ENCODE measurements around the gene ARHGAP23.

ARHGAP23 gene, protein sequence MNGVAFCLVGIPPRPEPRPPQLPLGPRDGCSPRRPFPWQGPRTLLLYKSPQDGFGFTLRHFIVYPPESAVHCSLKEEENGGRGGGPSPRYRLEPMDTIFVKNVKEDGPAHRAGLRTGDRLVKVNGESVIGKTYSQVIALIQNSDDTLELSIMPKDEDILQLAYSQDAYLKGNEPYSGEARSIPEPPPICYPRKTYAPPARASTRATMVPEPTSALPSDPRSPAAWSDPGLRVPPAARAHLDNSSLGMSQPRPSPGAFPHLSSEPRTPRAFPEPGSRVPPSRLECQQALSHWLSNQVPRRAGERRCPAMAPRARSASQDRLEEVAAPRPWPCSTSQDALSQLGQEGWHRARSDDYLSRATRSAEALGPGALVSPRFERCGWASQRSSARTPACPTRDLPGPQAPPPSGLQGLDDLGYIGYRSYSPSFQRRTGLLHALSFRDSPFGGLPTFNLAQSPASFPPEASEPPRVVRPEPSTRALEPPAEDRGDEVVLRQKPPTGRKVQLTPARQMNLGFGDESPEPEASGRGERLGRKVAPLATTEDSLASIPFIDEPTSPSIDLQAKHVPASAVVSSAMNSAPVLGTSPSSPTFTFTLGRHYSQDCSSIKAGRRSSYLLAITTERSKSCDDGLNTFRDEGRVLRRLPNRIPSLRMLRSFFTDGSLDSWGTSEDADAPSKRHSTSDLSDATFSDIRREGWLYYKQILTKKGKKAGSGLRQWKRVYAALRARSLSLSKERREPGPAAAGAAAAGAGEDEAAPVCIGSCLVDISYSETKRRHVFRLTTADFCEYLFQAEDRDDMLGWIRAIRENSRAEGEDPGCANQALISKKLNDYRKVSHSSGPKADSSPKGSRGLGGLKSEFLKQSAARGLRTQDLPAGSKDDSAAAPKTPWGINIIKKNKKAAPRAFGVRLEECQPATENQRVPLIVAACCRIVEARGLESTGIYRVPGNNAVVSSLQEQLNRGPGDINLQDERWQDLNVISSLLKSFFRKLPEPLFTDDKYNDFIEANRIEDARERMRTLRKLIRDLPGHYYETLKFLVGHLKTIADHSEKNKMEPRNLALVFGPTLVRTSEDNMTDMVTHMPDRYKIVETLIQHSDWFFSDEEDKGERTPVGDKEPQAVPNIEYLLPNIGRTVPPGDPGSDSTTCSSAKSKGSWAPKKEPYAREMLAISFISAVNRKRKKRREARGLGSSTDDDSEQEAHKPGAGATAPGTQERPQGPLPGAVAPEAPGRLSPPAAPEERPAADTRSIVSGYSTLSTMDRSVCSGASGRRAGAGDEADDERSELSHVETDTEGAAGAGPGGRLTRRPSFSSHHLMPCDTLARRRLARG (N-terminal part only)

DNA sequence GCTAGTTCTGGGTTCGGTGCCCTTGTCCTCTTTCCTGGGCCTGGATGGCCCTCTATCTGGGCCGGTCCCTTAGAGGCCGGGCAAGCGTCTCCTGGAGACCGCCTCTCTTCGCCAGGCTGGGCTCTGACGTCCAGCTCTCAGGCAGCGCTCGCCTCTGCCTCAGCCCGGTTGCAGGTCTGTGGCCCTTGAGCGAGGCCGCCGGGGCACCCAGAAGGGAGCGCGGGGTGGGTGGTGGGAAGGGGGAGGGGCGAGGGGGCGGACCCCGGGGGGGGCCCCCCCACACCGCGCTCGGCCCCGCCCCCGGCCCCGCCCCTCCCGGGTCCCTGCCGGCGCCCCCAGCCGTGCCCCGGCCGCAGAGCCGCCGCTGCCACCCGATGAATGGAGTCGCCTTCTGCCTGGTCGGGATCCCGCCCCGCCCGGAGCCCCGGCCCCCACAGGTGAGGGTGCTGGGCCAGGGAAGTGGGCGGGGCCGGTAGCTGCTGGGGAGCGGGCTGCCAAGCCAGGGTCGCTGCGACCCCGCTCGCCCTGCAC, at the start of gene ARHGAP23:
Gene ARHGAP23, plus strand, starts transcription at position 353 of the 531 bp plus-strand sequence. Its CDS starts 22 bp downstream, at position 375.
- DNase-seq (ENCODE audit: low spot score), result peak; percentile 86

- DNase-seq (ENCODE audit: low spot score), result no peak
These were observed 48.8 kb upstream of the ARHGAP23 start for GRCh38 chr17:38379448-38379847.

- no peak for DNase-seq (ENCODE audit: low spot score)
These were observed 33.2 kb upstream of the ARHGAP23 start for GRCh38 chr17:38395090-38395489.

DNA sequence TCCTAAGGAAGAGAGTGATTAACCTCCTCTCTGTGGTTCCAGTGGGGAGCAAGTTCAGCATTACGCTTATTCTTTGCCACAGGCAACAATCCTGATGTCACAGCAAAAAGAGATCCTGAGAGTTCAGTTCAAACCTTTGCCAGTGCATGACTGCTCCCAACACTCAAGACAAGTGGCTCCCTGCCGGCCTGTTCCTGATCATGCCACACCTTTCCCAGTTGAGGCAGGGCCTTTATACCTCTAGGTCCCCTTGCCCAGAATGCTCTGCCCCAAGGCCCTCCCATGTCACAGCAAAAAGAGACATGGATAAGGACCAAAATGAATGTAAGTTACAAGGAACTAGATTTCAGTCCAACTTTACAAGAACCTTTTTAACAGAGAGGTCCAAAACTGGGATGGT, 31.0 kb upstream of the ARHGAP23 start:
- DNase-seq (ENCODE audit: low spot score), result no peak

DNA sequence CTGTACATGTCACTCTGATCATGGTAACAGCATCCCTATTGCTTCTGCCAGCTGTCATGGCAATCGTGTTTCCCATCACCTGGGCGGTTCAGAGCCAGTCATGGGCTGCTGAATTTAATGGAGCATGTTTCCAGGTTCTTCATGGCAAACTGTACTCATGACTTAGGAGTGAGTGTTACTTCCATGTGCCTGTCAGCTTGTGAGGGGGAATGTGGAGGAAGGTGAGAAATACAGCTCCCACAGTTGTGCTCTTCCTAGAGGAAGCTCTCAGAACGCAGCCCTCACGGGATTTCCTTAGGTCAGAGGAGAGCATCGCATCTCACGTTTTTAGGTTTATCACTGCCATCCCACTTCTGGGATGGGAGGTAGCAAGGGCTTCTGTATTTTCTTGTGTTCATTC, 28.0 kb upstream of the ARHGAP23 start:
- no peak for DNase-seq (ENCODE audit: low spot score)

DNA sequence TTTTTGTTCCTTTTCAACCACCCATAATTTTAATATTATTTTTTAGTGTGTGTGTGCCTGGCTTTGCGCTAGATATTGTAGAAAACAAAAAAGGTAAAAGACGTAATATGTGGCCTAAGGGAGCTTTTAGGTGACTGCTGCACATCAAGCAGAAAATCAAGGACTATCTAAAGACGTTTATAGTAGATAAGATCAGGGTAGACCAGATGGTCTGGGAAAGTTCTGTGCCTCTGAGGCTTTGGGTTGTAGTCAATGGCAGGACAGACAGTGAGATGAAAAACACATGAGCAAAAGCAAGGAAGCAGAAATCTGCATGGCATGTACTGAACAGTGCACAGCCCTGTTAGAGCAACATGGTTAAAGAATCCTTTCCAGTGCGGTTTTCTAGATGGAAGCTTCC, 26.8 kb upstream of the ARHGAP23 start:
- DNase-seq (ENCODE audit: low spot score), result no peak

- DNase-seq (ENCODE audit: low spot score), result no peak
These were observed 25.4 kb upstream of the ARHGAP23 start for GRCh38 chr17:38402897-38403296.

- peak; percentile 60 for DNase-seq (ENCODE audit: low spot score)
These were observed 24.8 kb upstream of the ARHGAP23 start for GRCh38 chr17:38403491-38403890.

- DNase-seq (ENCODE audit: low spot score), result no peak
These were observed 23.9 kb upstream of the ARHGAP23 start for GRCh38 chr17:38404174-38404943.

DNA sequence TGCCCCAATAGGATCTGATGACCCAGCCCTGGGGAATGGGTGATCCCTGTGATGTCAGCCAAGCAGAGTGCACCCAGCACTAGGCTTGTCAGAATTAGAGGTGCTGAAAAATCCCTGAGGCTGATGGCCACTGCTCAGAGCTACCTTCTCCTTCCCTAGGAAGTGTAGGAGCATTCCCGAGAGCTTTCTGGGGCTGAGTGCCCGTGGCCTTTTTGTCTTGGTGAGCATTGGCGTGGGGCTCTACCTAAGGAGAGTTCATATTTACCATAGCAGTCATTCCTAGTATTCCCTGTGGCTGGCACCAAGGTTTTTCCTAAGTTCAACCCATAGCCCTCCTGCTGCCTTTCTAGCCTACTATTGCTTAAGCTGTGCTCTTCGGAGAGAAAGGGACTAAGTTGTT, 22.6 kb upstream of the ARHGAP23 start:
- DNase-seq (ENCODE audit: low spot score), result no peak

- no peak for DNase-seq (ENCODE audit: low spot score)
These were observed 18.1 kb upstream of the ARHGAP23 start for GRCh38 chr17:38410201-38410600.

DNA sequence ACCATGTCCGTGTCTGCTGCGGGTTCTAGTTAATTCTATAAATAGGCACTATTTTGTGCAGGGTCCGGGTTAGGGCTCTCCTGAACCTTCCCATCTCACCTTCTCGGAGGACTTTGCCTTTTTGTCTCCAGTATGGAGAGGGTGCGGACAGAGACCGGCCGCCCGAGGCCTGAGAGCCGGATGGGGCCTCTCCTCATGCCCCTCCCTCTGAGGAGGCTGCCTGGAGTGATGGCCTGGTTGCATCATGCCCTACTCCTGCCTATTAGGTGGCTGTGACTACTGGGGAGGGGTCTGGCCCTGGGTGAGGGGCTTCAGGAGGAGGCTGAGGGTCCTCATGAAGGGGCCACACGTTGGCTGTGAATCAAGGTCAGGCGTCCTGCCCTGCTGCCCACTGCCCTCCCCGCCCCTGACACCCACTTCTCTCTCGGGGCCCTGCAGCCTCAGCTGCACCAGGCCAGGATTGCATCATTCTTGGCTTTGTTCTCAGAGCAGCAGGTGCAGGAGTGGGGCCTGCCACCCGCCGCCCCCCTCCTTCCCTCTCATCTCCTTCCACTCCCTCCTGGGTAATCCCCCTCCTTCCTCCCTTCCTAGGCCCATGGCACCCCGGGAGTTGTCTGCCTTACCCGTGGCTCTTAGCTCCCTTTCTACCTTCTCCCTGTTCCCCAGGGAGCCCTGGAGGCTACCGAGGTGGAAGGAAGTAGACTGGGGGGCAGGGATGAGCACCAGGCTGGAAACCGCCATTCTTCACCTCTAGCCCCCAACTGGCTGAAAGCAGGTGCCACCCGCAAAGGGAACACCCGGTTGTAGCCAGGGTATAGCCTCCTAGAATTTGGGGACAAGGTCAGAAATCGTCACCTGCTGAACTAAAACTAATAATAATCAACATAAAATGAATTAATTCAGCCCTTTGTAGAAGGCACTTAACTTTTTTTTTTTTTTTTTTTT, 12.7 kb upstream of the ARHGAP23 start:
- DNase-seq (ENCODE audit: low spot score), result peak; percentile 93

- DNase-seq (ENCODE audit: low spot score), result no peak
These were observed 11.4 kb upstream of the ARHGAP23 start for GRCh38 chr17:38416840-38417209.

DNA sequence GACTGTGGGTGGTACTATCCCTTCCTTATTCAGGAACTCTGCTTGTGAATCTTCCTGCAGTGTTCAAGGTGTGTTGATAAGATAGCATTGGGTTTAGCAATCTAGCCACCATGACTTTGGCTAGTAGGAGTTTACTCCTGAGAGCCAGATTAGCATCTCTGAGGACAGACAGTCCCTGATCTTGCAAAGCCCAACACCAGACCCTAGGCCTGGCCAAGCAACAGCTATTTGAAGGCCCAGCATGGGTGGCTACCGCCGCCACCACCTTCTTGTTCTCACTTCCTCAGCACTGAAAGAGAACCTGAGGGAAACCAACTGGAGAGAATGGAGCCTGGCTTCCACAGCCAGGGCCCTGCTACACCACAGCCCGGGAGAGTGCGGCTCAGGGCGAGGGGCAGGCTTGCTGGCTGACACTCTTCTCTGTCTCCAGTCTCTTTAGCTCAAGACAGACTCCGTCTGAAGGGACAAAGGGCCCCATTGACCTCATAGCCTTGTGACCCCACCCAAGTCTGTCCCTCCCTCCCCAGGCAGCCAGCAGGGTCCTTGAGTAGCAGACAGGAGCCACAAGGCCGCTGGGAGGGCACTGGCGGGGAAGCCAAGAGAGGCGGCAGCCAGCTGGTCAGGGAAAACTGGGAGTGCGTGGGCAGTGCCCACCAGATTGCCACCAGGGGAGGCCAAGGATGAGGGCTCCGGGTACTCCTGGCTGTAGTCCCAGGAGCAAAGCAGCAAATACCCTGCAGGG, 10.9 kb upstream of the ARHGAP23 start:
- no peak for DNase-seq (ENCODE audit: low spot score)

DNA sequence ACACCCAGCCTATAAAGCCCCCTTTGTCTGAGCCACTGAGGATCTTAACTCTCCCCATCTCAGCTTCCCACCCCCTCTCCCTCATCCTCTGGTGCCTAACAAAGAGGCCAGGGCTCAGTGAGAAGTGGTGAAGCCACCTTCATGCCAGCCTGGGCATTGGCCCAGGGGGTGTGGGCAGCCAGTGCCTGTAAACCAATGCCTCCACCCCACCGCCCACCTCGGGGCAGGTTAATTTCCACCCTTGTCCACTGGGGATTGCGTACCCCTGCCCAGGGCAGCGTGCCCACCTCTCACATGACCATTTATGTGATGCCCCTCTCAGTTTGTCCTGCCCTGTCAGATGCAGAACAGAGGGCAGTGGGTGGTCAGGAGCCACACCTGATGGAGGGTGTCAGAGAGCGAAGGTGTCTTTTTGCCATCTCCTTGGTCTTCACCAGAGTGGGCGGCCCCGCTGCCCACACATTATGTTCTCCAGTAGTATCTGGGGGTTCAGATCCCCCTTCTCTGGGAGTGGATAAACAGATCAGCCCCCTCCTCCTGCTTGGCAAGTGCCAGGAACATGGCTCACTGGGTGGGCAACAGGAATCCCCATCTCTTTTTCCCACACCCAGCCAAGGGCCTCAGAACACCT, 10.1 kb upstream of the ARHGAP23 start:
- no peak for DNase-seq (ENCODE audit: low spot score)

- no peak for DNase-seq (ENCODE audit: low spot score)
These were observed 9.4 kb upstream of the ARHGAP23 start for GRCh38 chr17:38418693-38419507.

GRCh38 chr17:38419508-38419981, 8.7 kb upstream of the ARHGAP23 start:
- DNase-seq (ENCODE audit: low spot score), result no peak

DNA sequence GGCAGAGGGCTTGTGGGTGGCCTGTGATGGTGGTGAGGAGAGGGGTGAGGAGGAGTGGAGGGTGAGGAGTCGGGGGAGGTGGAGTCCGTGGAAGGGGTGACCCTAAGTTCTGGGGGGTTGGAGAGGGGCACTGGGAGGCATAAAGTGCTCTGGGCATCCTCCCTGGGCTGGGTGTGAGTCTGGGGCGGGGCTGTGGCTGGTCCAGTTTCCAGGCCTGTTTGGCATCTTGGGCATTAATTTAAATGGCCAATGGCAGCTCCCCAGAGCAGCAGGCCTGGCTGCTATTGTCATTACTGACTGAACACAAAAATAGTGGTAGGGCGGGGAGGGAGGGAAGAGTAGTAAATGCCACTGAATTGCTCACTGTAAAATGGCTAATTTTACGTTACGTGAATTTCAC, 7.7 kb upstream of the ARHGAP23 start:
- no peak for DNase-seq (ENCODE audit: low spot score)

All from SW480 (cell line).